GM12878 (cell line): ENCODE data around the gene ATXN2. TPM values are rescaled to one million over a fixed set of nuclear protein-coding genes. Genes with fewer than 3 reads are reported as not detected.

Experiments
- ATAC-seq: fragments of 200-7000 bp; cut with Tn5 transposase; 3 replicates; pipeline ENCODE4 v1.9.1; 2020; ENCODE audit warnings: mild to moderate bottlenecking, moderate library complexity
- BruUV-seq: library from RNA; stranded (reverse); fragments of 400-500 nt; replicated peaks from 2 replicates; lab custom pipeline; 2021; lab: Mats Ljungman, UMichigan
- CTCF ChIA-PET: fragments of 300-600 bp; sonication (Branson Sonifier 250); formaldehyde crosslinking; extraction: SDS; loops from one replicate; lab custom pipeline; 2021; ENCODE audit warnings: inconsistent platforms; lab: Yijun Ruan, JAX
- POLR2A ChIA-PET: fragments of 350-600 bp; formaldehyde crosslinking; extraction: SDS; loops from one replicate; lab custom pipeline; 2021; ENCODE audit warnings: inconsistent platforms; lab: Charles Lee
- RAD21 ChIA-PET: fragments of 300-600 bp; sonication (Branson Sonifier 250); formaldehyde crosslinking; loops from one replicate; lab custom pipeline; 2023; ENCODE audit warnings: antibody characterized with exemption; ENCODE audit not compliant: unreplicated experiment; lab: Charles Lee
- SMC1A ChIA-PET: fragments of 300-600 bp; sonication (Branson Sonifier 250); formaldehyde crosslinking; loops from one replicate; lab custom pipeline; 2023; ENCODE audit not compliant: unreplicated experiment, uncharacterized antibody; lab: Charles Lee
- DNase-seq: peaks from one replicate; pipeline ENCODE4 v3.0.0-alpha.2; 2011; ENCODE audit warnings: low read depth, low spot score
- FAIRE-seq: peaks from 3 replicates; lab custom pipeline; 2011; peaks lifted over from hg19 to GRCh38; lab: Jason Lieb, UNC
- H2AFZ ChIP-seq: 2 replicates; pipeline ENCODE4 v1.6.0; 2011; ENCODE audit warnings: low read depth, low read length, control low read depth; ENCODE audit not compliant: control insufficient read depth
- H3K27ac ChIP-seq: 2 replicates; pipeline ENCODE4 v1.5.1; 2011; ENCODE audit warnings: control low read depth; ENCODE audit not compliant: control insufficient read depth, insufficient read depth
- H3K27me3 ChIP-seq, 2 experiments: replicated peaks in 1 of 2; 2 replicates each; pipeline versions ENCODE4 v1.6.0 to v1.6.1; 2011; ENCODE audit warnings: low read length in 1 of 2; ENCODE audit not compliant: control insufficient read depth in 2 of 2, insufficient read depth in 2 of 2
- H3K36me3 ChIP-seq, 2 experiments: 2 replicates each; pipeline ENCODE4 v1.5.1; 2011; ENCODE audit warnings: low read length in 1 of 2; ENCODE audit not compliant: control insufficient read depth in 2 of 2, insufficient read depth in 2 of 2
- H3K4me1 ChIP-seq: 2 replicates; pipeline ENCODE4 v1.6.1; 2011; ENCODE audit warnings: mild to moderate bottlenecking, low read length, moderate library complexity, mixed read lengths; ENCODE audit not compliant: control insufficient read depth, insufficient read depth
- H3K4me2 ChIP-seq: 2 replicates; pipeline ENCODE4 v1.6.0; 2011; ENCODE audit warnings: control low read depth; ENCODE audit not compliant: control insufficient read depth, insufficient read depth
- H3K4me3 ChIP-seq: fragments of 200-600 bp; sonication (generic); 2 replicates; pipeline ENCODE4 v1.5.1; 2016
- H3K79me2 ChIP-seq: 2 replicates; pipeline ENCODE4 v1.6.0; 2011; ENCODE audit warnings: low read length; ENCODE audit not compliant: control insufficient read depth, insufficient read depth
- H3K9ac ChIP-seq: 2 replicates; pipeline ENCODE4 v1.8.0; 2011; ENCODE audit warnings: low read length, control low read depth, mixed read lengths; ENCODE audit not compliant: control insufficient read depth, insufficient read depth
- H3K9me3 ChIP-seq: replicated peaks from 3 replicates; pipeline ENCODE4 v1.5.1; 2011; ENCODE audit warnings: mild to moderate bottlenecking, low read length; ENCODE audit not compliant: control insufficient read depth, insufficient read depth
- H4K20me1 ChIP-seq: 2 replicates; pipeline ENCODE4 v1.6.0; 2011; ENCODE audit not compliant: control insufficient read depth, insufficient read depth
- BACH1 ChIP-seq: fragments of 450-650 bp; IDR thresholded peaks from 2 replicates; pipeline ENCODE4 v1.6.1; 2017; ENCODE audit warnings: mild to moderate bottlenecking, borderline replicate concordance
- CBFB ChIP-seq: IDR thresholded peaks from 2 replicates; pipeline ENCODE4 v1.6.1; 2016; ENCODE audit warnings: antibody characterized with exemption, low read depth
- CHD1 ChIP-seq: IDR thresholded peaks from 2 replicates; pipeline ENCODE4 v1.6.1; 2012; ENCODE audit warnings: low read depth, low read length, improper control_type of control experiment
- CREM ChIP-seq: IDR thresholded peaks from 2 replicates; pipeline ENCODE4 v1.6.1; 2014; ENCODE audit warnings: antibody characterized with exemption, low read depth
- DPF2 ChIP-seq: fragments of 450-650 bp; IDR thresholded peaks from 2 replicates; pipeline ENCODE4 v1.6.1; 2017; ENCODE audit warnings: mild to moderate bottlenecking
- ESRRA ChIP-seq: IDR thresholded peaks from 2 replicates; pipeline ENCODE4 v1.6.1; 2012; ENCODE audit warnings: mild to moderate bottlenecking, low read length, improper control_type of control experiment
- ETV6 ChIP-seq, 2 experiments: fragments of 450-650 bp in 1 of 2; IDR thresholded peaks in 1 of 2; conservative IDR thresholded peaks in 1 of 2; 2 replicates each; pipeline ENCODE4 v1.6.1; 2014; ENCODE audit warnings: antibody characterized with exemption in 1 of 2, borderline replicate concordance in 1 of 2, low read depth in 1 of 2, mild to moderate bottlenecking in 1 of 2, moderate library complexity in 1 of 2
- IKZF2 ChIP-seq, 2 experiments: fragments of 450-650 bp; IDR thresholded peaks; 2 replicates each; pipeline ENCODE4 v1.6.1; 2017; ENCODE audit warnings: mild to moderate bottlenecking in 2 of 2, moderate library complexity in 2 of 2
- MEF2A ChIP-seq: IDR thresholded peaks from 2 replicates; pipeline ENCODE4 v1.6.1; 2011; ENCODE audit warnings: low read depth, mild to moderate bottlenecking, low read length, moderate library complexity; ENCODE audit not compliant: insufficient read depth
- POLR2A ChIP-seq: IDR thresholded peaks from 2 replicates; pipeline ENCODE4 v1.6.1; 2011; ENCODE audit warnings: low read depth, mild to moderate bottlenecking, low read length
- RUNX3 ChIP-seq: IDR thresholded peaks from 2 replicates; pipeline ENCODE4 v1.6.1; 2012; ENCODE audit warnings: low read length, inconsistent platforms
- SMAD5 ChIP-seq: IDR thresholded peaks from 2 replicates; pipeline ENCODE4 v1.6.1; 2016; ENCODE audit warnings: antibody characterized with exemption, low read depth
- SMARCA5 ChIP-seq: fragments of 450-650 bp; IDR thresholded peaks from 2 replicates; pipeline ENCODE4 v1.6.1; 2017; ENCODE audit warnings: mild to moderate bottlenecking
- SREBF1 ChIP-seq: IDR thresholded peaks from 2 replicates; pipeline ENCODE4 v1.6.1; 2012; ENCODE audit warnings: mild to moderate bottlenecking, low read length
- ZNF207 ChIP-seq: fragments of 450-650 bp; IDR thresholded peaks from 2 replicates; pipeline ENCODE4 v1.6.1; 2014; ENCODE audit warnings: antibody characterized with exemption, mild to moderate bottlenecking, borderline replicate concordance
- ZSCAN29 ChIP-seq: fragments of 450-650 bp; IDR thresholded peaks from 2 replicates; pipeline ENCODE4 v1.6.1; 2017; ENCODE audit warnings: mild to moderate bottlenecking, moderate library complexity
- WGBS: methylation state at CpG from one replicate; pipeline ENCODE4 v1.1.6; 2016; ENCODE audit warnings: low lambda C conversion rate; ENCODE audit not compliant: insufficient replicate concordance, insufficient coverage; ENCODE audit errors: missing lambda C conversion rate; 5-methylcytosine and 5-hydroxymethylcytosine counted together
- in situ Hi-C: fragments of 300-500 bp; cut with MboI; formaldehyde crosslinking; loops from 9 replicates; pipeline ENCODE4 v1.14.3; 2018; ENCODE audit warnings: mixed read lengths
- intact Hi-C: fragments of 100-400 bp; cut with micrococcal nuclease; formaldehyde crosslinking; loops from one replicate; pipeline ENCODE4 v1.14.2; 2022; ENCODE audit not compliant: unreplicated experiment
- polyA plus RNA-seq, 11 experiments: library from polyadenylated mRNA; depleted of rRNA in 4 of 11; unstranded in 6 of 11; stranded (reverse) in 5 of 11; fragments of >200 nt; fragmentation: Nextera tagmentation in 4 of 11; fragmentation: Illumina TruSeq in 1 of 11; extraction: Ambion mirVana in 4 of 11; extraction: Trizol in 1 of 11; gene quantifications; 1 replicate in 1 of 11; 2 replicates in 10 of 11; pipeline versions ENCODE4 v1.2.1 to v1.2.3, GENCODE V29; 2011 to 2016; ENCODE audit warnings: inconsistent platforms in 2 of 11, missing spikeins in 2 of 11, low read depth in 1 of 11
- total RNA-seq, 4 experiments: library from RNA; depleted of rRNA in 3 of 4; stranded (reverse); fragments of >200 nt in 3 of 4; fragmentation: Illumina TruSeq in 1 of 4; extraction: Trizol in 1 of 4; gene quantifications; 2 replicates each; pipeline versions ENCODE4 v1.2.1 to v1.2.3, GENCODE V29; 2013 to 2021
- TF ChIP-seq, protein P1 (sequence below): fragments of 450-650 bp; formaldehyde crosslinking; IDR thresholded peaks from 2 replicates; pipeline ENCODE4 v1.5.0; 2022; ENCODE audit warnings: mild to moderate bottlenecking, missing genetic modification characterization
- TF ChIP-seq, protein P2 (sequence below): IDR thresholded peaks from 2 replicates; pipeline ENCODE4 v1.6.1; 2011; ENCODE audit warnings: borderline replicate concordance, low read depth, mild to moderate bottlenecking, moderate library complexity, mixed read lengths, low read length; ENCODE audit not compliant: insufficient read depth; ENCODE audit errors: extremely low read length
- TF ChIP-seq, protein P3 (sequence below): IDR thresholded peaks from 2 replicates; pipeline ENCODE4 v1.6.1; 2012; ENCODE audit warnings: low read depth, low read length, improper control_type of control experiment

Gene ATXN2
- total and polyA plus RNA-seq, 10 of the 15 experiments (the other 5 are each of a cell fraction or from before 2014, with no cell fraction given) = 8.8 to 31.5 (median 19.0) TPM

DNA sequence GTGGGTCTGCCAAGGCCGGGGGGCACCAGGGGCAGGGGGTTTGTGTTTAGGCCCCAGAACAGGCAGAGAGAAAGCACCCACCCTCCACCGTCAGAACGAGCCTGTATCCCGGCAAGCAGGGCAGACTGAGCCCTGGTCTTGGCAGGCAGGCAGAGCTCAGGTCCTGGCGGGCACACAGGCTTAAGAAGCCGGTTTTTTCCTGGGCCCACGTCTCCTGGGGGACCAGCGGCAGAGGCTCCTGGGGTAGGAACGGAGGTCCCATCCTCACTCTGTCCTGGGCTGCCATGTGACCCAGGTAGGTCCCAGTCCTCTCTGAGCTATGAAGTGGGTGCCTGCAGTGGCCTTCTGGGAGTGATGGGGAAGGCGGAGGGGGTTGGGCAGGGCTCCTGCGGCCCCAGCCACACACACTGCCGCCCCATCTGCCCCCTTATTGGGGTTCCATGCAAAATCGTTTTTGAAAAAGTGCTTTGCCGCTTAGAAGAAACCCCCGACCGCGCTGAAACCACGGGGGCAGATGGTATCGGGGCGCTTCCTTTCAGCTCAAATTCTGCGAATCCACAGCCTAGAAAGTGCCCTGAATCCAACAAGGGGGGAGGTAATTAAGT, 169.2 kb downstream of the ATXN2 start:
- Histone ChIP-seq H3K4me2 (peak overlapping the region; percentile 99), H3K4me3 (peak overlapping the region; percentile 52), H3K4me1 (peaks cover 84% of the 10 kb centered on the region), H3K9me3 (no peaks in the 10 kb centered on the region), H3K9ac (peak overlapping the region; percentile 91), H3K27ac (peak overlapping the region; percentile 95), H4K20me1 (peaks cover 4% of the 10 kb centered on the region; the same call in 1 of the 2 replicates), H2AFZ (peak overlapping the region; percentile 33), H3K79me2 (peaks cover 88% of the 10 kb centered on the region), H3K36me3 (peaks cover 4 to 9% of the 10 kb centered on the region in 2 experiments; a peak in 3 of 4 replicates), H3K27me3 (no peaks in the 10 kb centered on the region)
- intact Hi-C loops = loop anchor here (1.0 to 2.0 kb wide), 2 partner anchors 15 to 25 kb away; partner anchors contain the start of gene SH2B3
- WGBS = under 1% methylated on average over 21 of the region's 21 CpGs
- CTCF ChIA-PET = interaction anchor here (0.6 to 10.2 kb wide), 8 partner anchors 8 to 33 kb away, joined by 3 to 160 read pairs (median 19); no protein-coding TSS in a partner anchor
- POLR2A ChIA-PET = interaction anchor here (0.6 to 12.0 kb wide), 6 partner anchors 9 to 31 kb away, joined by 3 to 188 read pairs (median 4); partner anchors contain the start of gene SH2B3
- SMC1A ChIA-PET = interaction anchor here (1.0 to 7.7 kb wide), 11 partner anchors 12 to 34 kb away, joined by 3 to 57 read pairs (median 13); partner anchors contain the start of gene SH2B3
- no peak for DNase-seq
- ATAC-seq = peak; percentile 50
- FAIRE-seq = no peak
- RAD21 ChIA-PET = interaction anchor here (0.8 to 5.2 kb wide), 9 partner anchors 9 to 33 kb away, joined by 3 to 53 read pairs (median 34); no protein-coding TSS in a partner anchor
- in situ Hi-C loops = loop anchor here (25.0 kb wide), 1 partner anchor 1782 kb away; the partner anchor contains the start of gene TPCN1
- BruUV-seq = no TSS peak
- TF ChIP-seq, protein P1, sequence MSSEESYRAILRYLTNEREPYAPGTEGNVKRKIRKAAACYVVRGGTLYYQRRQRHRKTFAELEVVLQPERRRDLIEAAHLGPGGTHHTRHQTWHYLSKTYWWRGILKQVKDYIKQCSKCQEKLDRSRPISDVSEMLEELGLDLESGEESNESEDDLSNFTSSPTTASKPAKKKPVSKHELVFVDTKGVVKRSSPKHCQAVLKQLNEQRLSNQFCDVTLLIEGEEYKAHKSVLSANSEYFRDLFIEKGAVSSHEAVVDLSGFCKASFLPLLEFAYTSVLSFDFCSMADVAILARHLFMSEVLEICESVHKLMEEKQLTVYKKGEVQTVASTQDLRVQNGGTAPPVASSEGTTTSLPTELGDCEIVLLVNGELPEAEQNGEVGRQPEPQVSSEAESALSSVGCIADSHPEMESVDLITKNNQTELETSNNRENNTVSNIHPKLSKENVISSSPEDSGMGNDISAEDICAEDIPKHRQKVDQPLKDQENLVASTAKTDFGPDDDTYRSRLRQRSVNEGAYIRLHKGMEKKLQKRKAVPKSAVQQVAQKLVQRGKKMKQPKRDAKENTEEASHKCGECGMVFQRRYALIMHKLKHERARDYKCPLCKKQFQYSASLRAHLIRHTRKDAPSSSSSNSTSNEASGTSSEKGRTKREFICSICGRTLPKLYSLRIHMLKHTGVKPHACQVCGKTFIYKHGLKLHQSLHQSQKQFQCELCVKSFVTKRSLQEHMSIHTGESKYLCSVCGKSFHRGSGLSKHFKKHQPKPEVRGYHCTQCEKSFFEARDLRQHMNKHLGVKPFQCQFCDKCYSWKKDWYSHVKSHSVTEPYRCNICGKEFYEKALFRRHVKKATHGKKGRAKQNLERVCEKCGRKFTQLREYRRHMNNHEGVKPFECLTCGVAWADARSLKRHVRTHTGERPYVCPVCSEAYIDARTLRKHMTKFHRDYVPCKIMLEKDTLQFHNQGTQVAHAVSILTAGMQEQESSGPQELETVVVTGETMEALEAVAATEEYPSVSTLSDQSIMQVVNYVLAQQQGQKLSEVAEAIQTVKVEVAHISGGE (CRISPR knock-in tag) = no peak
- peak; percentile 73 for TF ChIP-seq POLR2A
- TF ChIP-seq, protein P2, sequence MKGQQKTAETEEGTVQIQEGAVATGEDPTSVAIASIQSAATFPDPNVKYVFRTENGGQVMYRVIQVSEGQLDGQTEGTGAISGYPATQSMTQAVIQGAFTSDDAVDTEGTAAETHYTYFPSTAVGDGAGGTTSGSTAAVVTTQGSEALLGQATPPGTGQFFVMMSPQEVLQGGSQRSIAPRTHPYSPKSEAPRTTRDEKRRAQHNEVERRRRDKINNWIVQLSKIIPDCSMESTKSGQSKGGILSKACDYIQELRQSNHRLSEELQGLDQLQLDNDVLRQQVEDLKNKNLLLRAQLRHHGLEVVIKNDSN = peak; percentile 50
- TF ChIP-seq ZNF207 = no peak
- peak; percentile 48; the same call in 1 of the 2 replicates for TF ChIP-seq DPF2
- no peak for TF ChIP-seq MEF2A
- no peak for TF ChIP-seq ESRRA
- no peak; a peak in 1 of 4 replicates for TF ChIP-seq IKZF2 (IDR thresholded peaks at IDR 0.05)
- peak; percentile 80 for TF ChIP-seq RUNX3
- TF ChIP-seq SMARCA5 = peak; percentile 28; the same call in 1 of the 2 replicates
- TF ChIP-seq, protein P3, sequence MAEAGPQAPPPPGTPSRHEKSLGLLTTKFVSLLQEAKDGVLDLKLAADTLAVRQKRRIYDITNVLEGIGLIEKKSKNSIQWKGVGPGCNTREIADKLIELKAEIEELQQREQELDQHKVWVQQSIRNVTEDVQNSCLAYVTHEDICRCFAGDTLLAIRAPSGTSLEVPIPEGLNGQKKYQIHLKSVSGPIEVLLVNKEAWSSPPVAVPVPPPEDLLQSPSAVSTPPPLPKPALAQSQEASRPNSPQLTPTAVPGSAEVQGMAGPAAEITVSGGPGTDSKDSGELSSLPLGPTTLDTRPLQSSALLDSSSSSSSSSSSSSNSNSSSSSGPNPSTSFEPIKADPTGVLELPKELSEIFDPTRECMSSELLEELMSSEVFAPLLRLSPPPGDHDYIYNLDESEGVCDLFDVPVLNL = peak; percentile 75
- no peak for TF ChIP-seq SREBF1
- TF ChIP-seq CREM = 0 out of 2 replicates have a peak, but pooled peaks have one; percentile 13
- 0 out of 4 replicates have a peak, but pooled peaks of 1 of the 2 experiments have one; percentile 33 for TF ChIP-seq ETV6 (conservative IDR thresholded peaks at IDR 0.05 in 1 of 2, IDR thresholded peaks at IDR 0.05 in 1 of 2; ENCODE audit: borderline replicate concordance in 1 of 2, low read depth in 1 of 2)
- 0 out of 2 replicates have a peak, but pooled peaks have one; percentile 18 for TF ChIP-seq SMAD5
- TF ChIP-seq CHD1 = no peak
- peak; percentile 44; the same call in 1 of the 2 replicates for TF ChIP-seq BACH1
- peak; percentile 32; the same call in 1 of the 2 replicates for TF ChIP-seq CBFB
- TF ChIP-seq ZSCAN29 = peak; percentile 66; the same call in 1 of the 2 replicates
